SK-N-SH (cell line): ENCODE measurements around the gene HAUS7. TPM values are rescaled to one million over a fixed set of nuclear protein-coding genes. Genes with fewer than 3 reads are reported as not detected.

Source experiments
- CTCF ChIA-PET: fragments of 300-600, 350-600 bp; formaldehyde crosslinking; extraction: SDS; loops from one replicate; lab custom pipeline; 2021; lab: Yijun Ruan, JAX
- POLR2A ChIA-PET: fragments of 350-600 bp; sonication (Branson Sonifier 250); formaldehyde crosslinking; extraction: SDS; loops from one replicate; lab custom pipeline; 2020; ENCODE audit warnings: antibody characterized with exemption, inconsistent platforms; lab: Yijun Ruan, JAX
- DNase-seq: peaks from one replicate; pipeline ENCODE4 v3.0.0; 2012
- H2AFZ ChIP-seq: fragments of 200-600 bp; sonication (generic); 2 replicates; pipeline ENCODE4 v1.8.1; 2016; ENCODE audit warnings: antibody characterized with exemption, mild to moderate bottlenecking, low read depth
- H3F3A ChIP-seq: fragments of 200-600 bp; sonication (generic); replicated peaks from 2 replicates; pipeline ENCODE3; 2016; ENCODE audit warnings: antibody characterized with exemption, mild to moderate bottlenecking; ENCODE audit not compliant: insufficient read depth
- H3K27ac ChIP-seq, 2 experiments: fragments of 200-500 bp in 1 of 2; fragments of 200-600 bp in 1 of 2; sonication (Bioruptor generic) in 1 of 2; sonication (generic), shearing (Covaris generic) in 1 of 2; 2 replicates each; pipeline versions ENCODE4 v1.5.1 to v1.6.1; 2014 to 2016; ENCODE audit warnings: low read depth in 2 of 2, inconsistent platforms in 1 of 2, low read length in 1 of 2, mild to moderate bottlenecking in 1 of 2, mixed read lengths in 1 of 2
- H3K27me3 ChIP-seq: fragments of 200-600 bp; sonication (generic), shearing (Covaris generic); 2 replicates; pipeline ENCODE4 v1.6.1; 2016; ENCODE audit warnings: mixed run types; ENCODE audit not compliant: insufficient read depth
- H3K36me3 ChIP-seq, 2 experiments: fragments of 200-500 bp in 1 of 2; fragments of 200-600 bp in 1 of 2; sonication (Bioruptor generic) in 1 of 2; sonication (generic) in 1 of 2; replicated peaks in 1 of 2; 2 replicates each; pipeline versions ENCODE3 to v1.5.1; 2014 to 2016; ENCODE audit warnings: low read length in 1 of 2, mild to moderate bottlenecking in 1 of 2; ENCODE audit not compliant: insufficient read depth in 2 of 2, control insufficient read depth in 1 of 2
- H3K4me1 ChIP-seq, 2 experiments: fragments of 200-500 bp in 1 of 2; fragments of 200-600 bp in 1 of 2; sonication (Bioruptor generic) in 1 of 2; sonication (generic), shearing (Covaris generic) in 1 of 2; 2 replicates each; pipeline versions ENCODE4 v1.5.1 to v1.6.1; 2014 to 2016; ENCODE audit warnings: low read depth in 1 of 2, low read length in 1 of 2, mixed run types in 1 of 2; ENCODE audit not compliant: insufficient read depth in 2 of 2, control insufficient read depth in 1 of 2
- H3K4me2 ChIP-seq: fragments of 200-600 bp; sonication (generic), shearing (Covaris generic); 2 replicates; pipeline ENCODE4 v1.6.1; 2017; ENCODE audit warnings: mixed run types
- H3K4me3 ChIP-seq, 2 experiments: fragments of 200-500 bp in 1 of 2; fragments of 200-600 bp in 1 of 2; sonication (Bioruptor generic) in 1 of 2; sonication (generic), shearing (Covaris generic) in 1 of 2; 2 replicates each; pipeline versions ENCODE4 v1.5.1 to v1.8.1; 2014 to 2016; ENCODE audit warnings: low read depth in 2 of 2, inconsistent platforms in 1 of 2, low read length in 1 of 2, mild to moderate bottlenecking in 1 of 2, mixed read lengths in 1 of 2, moderate library complexity in 1 of 2
- H3K79me2 ChIP-seq: fragments of 200-600 bp; sonication (generic); 2 replicates; pipeline ENCODE4 v1.8.1; 2017; ENCODE audit warnings: mild to moderate bottlenecking; ENCODE audit not compliant: insufficient read depth
- H3K9ac ChIP-seq: fragments of 200-600 bp; sonication (generic); 2 replicates; pipeline ENCODE4 v1.6.1; 2017; ENCODE audit warnings: mixed run types
- H3K9me2 ChIP-seq: fragments of 200-600 bp; sonication (generic); 2 replicates; pipeline ENCODE4 v1.6.1; 2017; ENCODE audit warnings: mixed run types
- H3K9me3 ChIP-seq: fragments of 200-600 bp; sonication (generic); 2 replicates; pipeline ENCODE4 v1.6.1; 2017; ENCODE audit warnings: mixed run types, mild to moderate bottlenecking, moderate library complexity
- H4K20me1 ChIP-seq: fragments of 200-600 bp; sonication (generic); 2 replicates; pipeline ENCODE4 v1.6.1; 2017; ENCODE audit warnings: mild to moderate bottlenecking, mixed run types; ENCODE audit not compliant: insufficient read depth
- CTCF ChIP-seq: fragments of 200-600 bp; sonication (generic); IDR thresholded peaks from 2 replicates; pipeline ENCODE4 v1.6.1; 2017; ENCODE audit warnings: antibody characterized with exemption, mild to moderate bottlenecking, moderate library complexity
- EP300 ChIP-seq, 2 experiments: IDR thresholded peaks; 2 replicates each; pipeline versions ENCODE4 v1.4.0 to v1.6.1; 2012; ENCODE audit warnings: borderline replicate concordance in 1 of 2, low read depth in 1 of 2, low read length in 1 of 2
- FOXJ3 ChIP-seq: sonication (generic); formaldehyde crosslinking; IDR thresholded peaks from 2 replicates; pipeline ENCODE4 v1.5.1; 2020; ENCODE audit warnings: mild to moderate bottlenecking, missing genetic modification reagents
- FOXM1 ChIP-seq: IDR thresholded peaks from 2 replicates; pipeline ENCODE4 v1.4.0; 2012; ENCODE audit warnings: low read depth, mild to moderate bottlenecking
- GABPA ChIP-seq: IDR thresholded peaks from 2 replicates; pipeline ENCODE4 v1.4.0; 2012; ENCODE audit warnings: low read depth, mild to moderate bottlenecking
- GATA2 ChIP-seq: sonication (generic); formaldehyde crosslinking; IDR thresholded peaks from 2 replicates; pipeline ENCODE4 v1.5.0; 2020; ENCODE audit warnings: mild to moderate bottlenecking, missing genetic modification reagents
- NRF1 ChIP-seq: IDR thresholded peaks from 2 replicates; pipeline ENCODE4 v1.6.1; 2012; ENCODE audit warnings: low read depth, mild to moderate bottlenecking, low read length
- RAD21 ChIP-seq: IDR thresholded peaks from 2 replicates; pipeline ENCODE4 v1.6.1; 2012; ENCODE audit warnings: mild to moderate bottlenecking, low read length
- RCOR1 ChIP-seq: fragments of 150-350 bp; IDR thresholded peaks from 2 replicates; pipeline ENCODE4 v1.6.1; 2017; ENCODE audit warnings: antibody characterized with exemption, low read length
- RFX5 ChIP-seq: IDR thresholded peaks from 2 replicates; pipeline ENCODE4 v1.6.1; 2012; ENCODE audit warnings: mild to moderate bottlenecking, improper control_type of control experiment, low read length
- TAF1 ChIP-seq: IDR thresholded peaks from 2 replicates; pipeline ENCODE4 v1.6.1; 2012; ENCODE audit warnings: low read depth, mild to moderate bottlenecking, low read length, moderate library complexity, borderline replicate concordance
- YY1 ChIP-seq: IDR thresholded peaks from 2 replicates; pipeline ENCODE4 v1.4.0; 2012; ENCODE audit warnings: low read depth, mild to moderate bottlenecking
- WGBS: methylation state at CpG from one replicate; pipeline ENCODE4 v1.1.6; 2017; ENCODE audit warnings: low lambda C conversion rate; 5-methylcytosine and 5-hydroxymethylcytosine counted together
- polyA plus RNA-seq, 3 experiments: library from polyadenylated mRNA; depleted of rRNA; stranded (reverse); fragments of >200 nt; gene quantifications; 2 replicates each; pipeline ENCODE4 v1.2.3, GENCODE V29; 2012
- TF ChIP-seq, protein P1 (sequence below): IDR thresholded peaks from 2 replicates; pipeline ENCODE4 v1.4.0; 2012; ENCODE audit warnings: low read depth, borderline replicate concordance
- TF ChIP-seq, protein P2 (sequence below): IDR thresholded peaks from 2 replicates; pipeline ENCODE4; 2012
- TF ChIP-seq, protein P3 (sequence below): IDR thresholded peaks from 2 replicates; pipeline ENCODE4 v1.4.0; 2012; ENCODE audit warnings: low read depth, borderline replicate concordance

The HAUS7 gene
- polyA plus RNA-seq, 1 of the 3 experiments (the other 2 are of a cell fraction), result 39.7 TPM

GRCh38 chrX:153420851-153421599, 49.4 kb downstream of the HAUS7 start:
- H3K4me2 ChIP-seq, result no peak overlapping the region
- 96% methylated on average over 36 of the region's 91 CpGs for WGBS
- TF ChIP-seq FOXJ3 (CRISPR knock-in tag) (no peak), RCOR1 (no peak), GABPA (no peak), GATA2 (CRISPR knock-in tag) (no peak), TAF1 (no peak), NRF1 (no peak), RFX5 (no peak), YY1 (no peak), CTCF (no peak), FOXM1 (no peak), EP300 (IDR thresholded peaks at IDR 0.05; ENCODE audit: borderline replicate concordance in 1 of 2, low read depth in 1 of 2, low read length in 1 of 2) (no peak), RAD21 (no peak)
- TF ChIP-seq, protein P1, sequence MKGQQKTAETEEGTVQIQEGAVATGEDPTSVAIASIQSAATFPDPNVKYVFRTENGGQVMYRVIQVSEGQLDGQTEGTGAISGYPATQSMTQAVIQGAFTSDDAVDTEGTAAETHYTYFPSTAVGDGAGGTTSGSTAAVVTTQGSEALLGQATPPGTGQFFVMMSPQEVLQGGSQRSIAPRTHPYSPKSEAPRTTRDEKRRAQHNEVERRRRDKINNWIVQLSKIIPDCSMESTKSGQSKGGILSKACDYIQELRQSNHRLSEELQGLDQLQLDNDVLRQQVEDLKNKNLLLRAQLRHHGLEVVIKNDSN, result no peak
- TF ChIP-seq, protein P2, sequence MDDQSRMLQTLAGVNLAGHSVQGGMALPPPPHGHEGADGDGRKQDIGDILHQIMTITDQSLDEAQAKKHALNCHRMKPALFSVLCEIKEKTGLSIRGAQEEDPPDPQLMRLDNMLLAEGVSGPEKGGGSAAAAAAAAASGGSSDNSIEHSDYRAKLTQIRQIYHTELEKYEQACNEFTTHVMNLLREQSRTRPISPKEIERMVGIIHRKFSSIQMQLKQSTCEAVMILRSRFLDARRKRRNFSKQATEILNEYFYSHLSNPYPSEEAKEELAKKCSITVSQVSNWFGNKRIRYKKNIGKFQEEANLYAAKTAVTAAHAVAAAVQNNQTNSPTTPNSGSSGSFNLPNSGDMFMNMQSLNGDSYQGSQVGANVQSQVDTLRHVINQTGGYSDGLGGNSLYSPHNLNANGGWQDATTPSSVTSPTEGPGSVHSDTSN, result no peak
- TF ChIP-seq, protein P3, sequence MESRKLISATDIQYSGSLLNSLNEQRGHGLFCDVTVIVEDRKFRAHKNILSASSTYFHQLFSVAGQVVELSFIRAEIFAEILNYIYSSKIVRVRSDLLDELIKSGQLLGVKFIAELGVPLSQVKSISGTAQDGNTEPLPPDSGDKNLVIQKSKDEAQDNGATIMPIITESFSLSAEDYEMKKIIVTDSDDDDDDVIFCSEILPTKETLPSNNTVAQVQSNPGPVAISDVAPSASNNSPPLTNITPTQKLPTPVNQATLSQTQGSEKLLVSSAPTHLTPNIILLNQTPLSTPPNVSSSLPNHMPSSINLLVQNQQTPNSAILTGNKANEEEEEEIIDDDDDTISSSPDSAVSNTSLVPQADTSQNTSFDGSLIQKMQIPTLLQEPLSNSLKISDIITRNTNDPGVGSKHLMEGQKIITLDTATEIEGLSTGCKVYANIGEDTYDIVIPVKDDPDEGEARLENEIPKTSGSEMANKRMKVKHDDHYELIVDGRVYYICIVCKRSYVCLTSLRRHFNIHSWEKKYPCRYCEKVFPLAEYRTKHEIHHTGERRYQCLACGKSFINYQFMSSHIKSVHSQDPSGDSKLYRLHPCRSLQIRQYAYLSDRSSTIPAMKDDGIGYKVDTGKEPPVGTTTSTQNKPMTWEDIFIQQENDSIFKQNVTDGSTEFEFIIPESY, result no peak
- TF ChIP-seq, all 33 proteins: peak for 0
- Histone ChIP-seq H3K9me3 (no peaks in the 10 kb centered on the region), H3K9me2 (no peaks in the 10 kb centered on the region), H3K4me3 (no peak overlapping the region), H3K4me1 (no peaks in the 10 kb centered on the region), H3K9ac (no peak overlapping the region), H3K27me3 (peaks cover 4% of the 10 kb centered on the region; the same call in 1 of the 2 replicates), H3K36me3 (no peaks in the 10 kb centered on the region), H3K27ac (no peak overlapping the region), H2AFZ (no peak overlapping the region), H3K79me2 (no peaks in the 10 kb centered on the region), H3F3A (no peaks in the 10 kb centered on the region), H4K20me1 (no peaks in the 10 kb centered on the region)
- POLR2A ChIA-PET, result no interaction called here
- CTCF ChIA-PET, result no interaction called here
- DNase-seq, result no peak
